ENCODE results near the gene CEMIP2. TPM values are rescaled to one million over a fixed set of nuclear protein-coding genes. Genes with fewer than 3 reads are reported as not detected.

The CEMIP2 gene
- total RNA-seq, 6 donors from 2014 or later = 113 to 277 (median 161) TPM

- peak in 1 of 2 donors; percentile 44 for ATAC-seq (ENCODE audit: low FRiP score in 2 of 2)
- TF ChIP-seq POLR2AphosphoS5 (IDR thresholded peaks at IDR 0.05) = peak in 1 of 2 donors; percentile 13
- TF ChIP-seq EP300 (IDR thresholded peaks at IDR 0.05) = no peak
- no peak for TF ChIP-seq POLR2A (IDR thresholded peaks at IDR 0.05)
- Histone ChIP-seq H3K36me3 (peaks cover 0 to 17% (median 8%) of the 10 kb centered on the region in 4 donors), H3K27ac (peak overlapping the region; percentile 44 to 88 (median 86)), H3K4me1 (peaks cover 57 to 64% (median 59%) of the 10 kb centered on the region in 4 donors), H3K9me3 (no peaks in the 10 kb centered on the region), H3K4me3 (no peak overlapping the region), H3K27me3 (no peaks in the 10 kb centered on the region)
- WGBS, 2 donors = 39 to 43% methylated on average over 5 of the region's 5 CpGs
- DNase-seq = no peak
These were observed 87.9 kb downstream of the CEMIP2 start for GRCh38 chr9:71680189-71680980.

- Histone ChIP-seq H3K4me1 (peaks cover 52 to 62% (median 55%) of the 10 kb centered on the region in 4 donors), H3K36me3 (peaks cover 0 to 6% (median 2%) of the 10 kb centered on the region in 4 donors), H3K4me3 (no peak overlapping the region), H3K27ac (peak overlapping the region; percentile 68 to 88 (median 86)), H3K27me3 (no peaks in the 10 kb centered on the region), H3K9me3 (no peaks in the 10 kb centered on the region)
- TF ChIP-seq EP300 (IDR thresholded peaks at IDR 0.05) (no peak), POLR2A (IDR thresholded peaks at IDR 0.05) (no peak), POLR2AphosphoS5 (IDR thresholded peaks at IDR 0.05) (no peak)
- TF ChIP-seq, protein P1, sequence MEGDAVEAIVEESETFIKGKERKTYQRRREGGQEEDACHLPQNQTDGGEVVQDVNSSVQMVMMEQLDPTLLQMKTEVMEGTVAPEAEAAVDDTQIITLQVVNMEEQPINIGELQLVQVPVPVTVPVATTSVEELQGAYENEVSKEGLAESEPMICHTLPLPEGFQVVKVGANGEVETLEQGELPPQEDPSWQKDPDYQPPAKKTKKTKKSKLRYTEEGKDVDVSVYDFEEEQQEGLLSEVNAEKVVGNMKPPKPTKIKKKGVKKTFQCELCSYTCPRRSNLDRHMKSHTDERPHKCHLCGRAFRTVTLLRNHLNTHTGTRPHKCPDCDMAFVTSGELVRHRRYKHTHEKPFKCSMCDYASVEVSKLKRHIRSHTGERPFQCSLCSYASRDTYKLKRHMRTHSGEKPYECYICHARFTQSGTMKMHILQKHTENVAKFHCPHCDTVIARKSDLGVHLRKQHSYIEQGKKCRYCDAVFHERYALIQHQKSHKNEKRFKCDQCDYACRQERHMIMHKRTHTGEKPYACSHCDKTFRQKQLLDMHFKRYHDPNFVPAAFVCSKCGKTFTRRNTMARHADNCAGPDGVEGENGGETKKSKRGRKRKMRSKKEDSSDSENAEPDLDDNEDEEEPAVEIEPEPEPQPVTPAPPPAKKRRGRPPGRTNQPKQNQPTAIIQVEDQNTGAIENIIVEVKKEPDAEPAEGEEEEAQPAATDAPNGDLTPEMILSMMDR (IDR thresholded peaks at IDR 0.05) = no peak
- 37 to 50% methylated on average over 3 of the region's 3 CpGs for WGBS, 2 donors
- DNase-seq (no peak), ATAC-seq (ENCODE audit: low FRiP score in 2 of 2) (no peak)
These were observed 89.3 kb downstream of the CEMIP2 start for GRCh38 chr9:71678999-71679398.

- no peak for DNase-seq
- no peak overlapping the region for H3K4me3 ChIP-seq
- no peaks in the 10 kb centered on the region for H3K9me3 ChIP-seq
- WGBS, 2 donors = 95 to 96% methylated on average over 1 of the region's 1 CpG
- peaks cover 50 to 56% (median 54%) of the 10 kb centered on the region in 4 donors for H3K4me1 ChIP-seq
- H3K36me3 ChIP-seq = no peaks in the 10 kb centered on the region
- no peak for ATAC-seq (ENCODE audit: low FRiP score in 2 of 2)
- TF ChIP-seq, protein P1 (IDR thresholded peaks at IDR 0.05) = no peak
- TF ChIP-seq POLR2AphosphoS5 (IDR thresholded peaks at IDR 0.05) = no peak
- no peak for TF ChIP-seq EP300 (IDR thresholded peaks at IDR 0.05)
- TF ChIP-seq POLR2A (IDR thresholded peaks at IDR 0.05) = no peak
- peak overlapping the region; percentile 68 to 88 (median 86) for H3K27ac ChIP-seq
- H3K27me3 ChIP-seq = no peaks in the 10 kb centered on the region
These were observed 91.1 kb downstream of the CEMIP2 start for GRCh38 chr9:71677209-71677608.

GRCh38 chr9:71676460-71676859 lies 91.9 kb downstream of the CEMIP2 start:
- Histone ChIP-seq H3K9me3 (no peaks in the 10 kb centered on the region), H3K4me1 (peaks cover 45 to 49% (median 48%) of the 10 kb centered on the region in 4 donors), H3K36me3 (no peaks in the 10 kb centered on the region), H3K4me3 (no peak overlapping the region), H3K27ac (peak overlapping the region; percentile 16 to 88 (median 86)), H3K27me3 (no peaks in the 10 kb centered on the region)
- DNase-seq (no peak), ATAC-seq (ENCODE audit: low FRiP score in 2 of 2) (no peak)
- no peak for TF ChIP-seq EP300 (IDR thresholded peaks at IDR 0.05)
- no peak for TF ChIP-seq POLR2A (IDR thresholded peaks at IDR 0.05)
- no peak for TF ChIP-seq POLR2AphosphoS5 (IDR thresholded peaks at IDR 0.05)
- TF ChIP-seq, protein P1 (IDR thresholded peaks at IDR 0.05) = no peak

- no peak for DNase-seq
- peaks cover 40 to 42% (median 41%) of the 10 kb centered on the region in 4 donors for H3K4me1 ChIP-seq
- TF ChIP-seq, protein P1 (IDR thresholded peaks at IDR 0.05) = no peak
- TF ChIP-seq EP300 (IDR thresholded peaks at IDR 0.05) (no peak), POLR2AphosphoS5 (IDR thresholded peaks at IDR 0.05) (no peak), POLR2A (IDR thresholded peaks at IDR 0.05) (no peak)
- ATAC-seq (ENCODE audit: low FRiP score in 2 of 2) = no peak
- H3K27me3 ChIP-seq = no peaks in the 10 kb centered on the region
- no peaks in the 10 kb centered on the region for H3K9me3 ChIP-seq
- peak overlapping the region in 1 of 4 donors; percentile 86 for H3K27ac ChIP-seq
- 75 to 81% methylated on average over 1 of the region's 1 CpG for WGBS, 2 donors
- no peak overlapping the region for H3K4me3 ChIP-seq
- no peaks in the 10 kb centered on the region for H3K36me3 ChIP-seq
These were observed 92.5 kb downstream of the CEMIP2 start for GRCh38 chr9:71675857-71676165.
